NCI-H1417 (cell line): ENCODE data around the gene PRMT7.

ENCODE experiments used
- DNase-seq, 3 experiments: peaks; one replicate each; lab custom pipeline; 2025; lab: John Stamatoyannopoulos, UW

Gene PRMT7

DNA sequence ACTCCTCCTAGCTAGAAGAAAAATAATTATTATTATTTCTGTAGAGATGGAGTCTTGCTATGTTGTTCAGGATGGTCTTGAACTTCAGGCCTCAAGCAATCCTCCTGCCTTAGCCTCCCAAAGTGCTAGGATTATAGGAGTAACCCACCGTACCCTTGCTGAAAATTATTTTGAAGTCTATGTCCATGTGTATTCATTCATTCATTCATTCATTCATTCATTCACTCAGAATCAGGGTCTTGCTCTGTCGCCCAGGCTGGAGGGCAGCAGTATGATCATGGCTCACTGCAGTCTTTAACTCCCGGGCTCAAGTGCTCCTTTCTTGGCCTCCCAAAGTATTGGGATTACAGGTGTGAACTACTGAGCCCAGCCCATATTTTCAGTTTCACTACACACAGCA is 4.2 kb upstream of the PRMT7 start:
- DNase-seq: no peak

DNA sequence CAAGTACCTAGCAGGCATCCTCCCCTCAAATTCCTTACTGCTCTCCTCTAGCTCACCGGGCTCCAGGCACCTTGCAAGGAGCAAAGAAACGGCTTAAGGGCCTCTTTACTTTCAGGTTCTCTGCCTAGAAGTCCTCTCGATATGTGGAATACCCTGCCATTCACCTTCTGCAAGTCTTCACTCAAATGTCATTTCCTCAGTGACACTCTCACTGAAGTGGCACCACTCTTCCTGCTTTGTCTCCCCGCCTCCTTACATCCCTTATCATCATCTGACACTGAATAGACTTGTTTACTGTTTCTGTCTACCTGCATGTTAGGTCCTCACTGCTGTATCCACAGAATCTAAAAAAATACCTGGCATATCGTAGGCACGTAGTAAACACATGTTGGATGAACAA is 1.0 kb upstream of the PRMT7 start:
- no peak for DNase-seq

DNA sequence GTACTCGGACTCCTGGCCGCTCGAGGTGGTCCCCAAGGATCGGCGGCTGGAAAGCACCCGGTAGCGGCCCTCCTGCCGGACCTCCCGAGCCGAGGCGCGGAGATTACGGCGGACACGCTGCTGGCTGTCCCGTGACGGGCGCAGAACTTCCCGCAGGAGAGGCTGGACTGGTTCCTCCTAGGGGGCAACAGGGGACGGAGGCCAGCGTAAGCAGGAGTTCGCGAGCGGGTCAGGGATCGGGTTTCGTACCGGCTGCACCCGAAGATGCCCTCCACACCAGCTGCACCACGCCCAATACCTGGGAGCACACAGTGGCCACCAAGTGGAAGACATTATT is 414 bp upstream of the PRMT7 start:
- DNase-seq: no peak

DNA sequence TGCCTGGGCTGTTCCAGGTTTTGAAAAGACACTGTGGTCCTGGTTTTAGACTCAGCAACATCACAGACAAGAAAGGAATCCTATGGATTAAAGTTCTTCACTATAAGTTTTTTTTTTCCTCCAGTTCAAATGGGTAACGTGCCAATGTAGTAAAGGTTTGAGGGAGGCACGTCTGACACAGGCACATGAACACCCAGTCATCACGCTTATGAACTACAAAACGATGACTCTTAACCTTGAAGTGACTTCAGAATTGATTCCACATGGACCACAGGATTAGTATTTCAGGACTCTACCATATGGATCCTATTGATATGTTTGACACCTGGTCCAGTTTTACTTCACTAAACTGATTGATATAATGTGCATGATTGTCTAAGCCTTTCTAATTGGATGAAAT is 2.3 kb downstream of the PRMT7 start:
- no peak for DNase-seq

DNA sequence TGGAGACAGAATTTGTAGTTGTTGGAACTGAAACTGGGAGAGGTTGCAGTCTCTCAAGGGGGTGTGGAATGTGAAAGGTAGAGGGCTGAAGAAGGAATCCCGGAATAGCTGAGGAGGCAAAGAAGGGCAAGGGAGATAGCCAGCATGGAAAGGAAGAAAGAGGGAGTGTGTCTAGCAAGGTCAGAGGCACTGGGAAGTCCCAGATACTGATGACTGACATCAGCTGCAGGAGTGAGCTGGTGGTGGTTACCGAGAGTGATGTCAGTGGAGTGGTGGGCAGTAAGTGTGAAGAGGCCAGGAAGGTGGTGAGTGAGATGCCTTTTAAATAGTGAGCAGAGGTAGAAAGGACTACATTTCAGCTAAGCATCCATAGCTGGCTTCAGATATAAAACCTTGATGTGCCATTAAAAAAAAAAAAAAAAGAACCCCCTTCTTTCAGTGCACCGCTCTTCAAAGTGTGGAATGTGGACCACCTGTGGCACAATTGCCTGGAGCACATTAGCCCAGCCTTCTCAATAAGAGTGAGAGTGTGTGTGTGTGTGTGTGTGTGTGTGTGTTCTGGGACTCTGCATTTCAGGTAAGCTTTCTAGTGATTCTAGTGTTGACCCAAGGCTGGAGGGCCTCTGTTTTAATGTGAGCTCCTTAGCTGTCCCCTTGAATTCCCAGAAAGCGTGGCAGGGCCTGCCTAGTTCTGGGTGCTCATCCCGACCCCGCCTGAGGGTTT is 8.5 kb downstream of the PRMT7 start:
- peak in 1 of 3 experiments; percentile 89 for DNase-seq

DNA sequence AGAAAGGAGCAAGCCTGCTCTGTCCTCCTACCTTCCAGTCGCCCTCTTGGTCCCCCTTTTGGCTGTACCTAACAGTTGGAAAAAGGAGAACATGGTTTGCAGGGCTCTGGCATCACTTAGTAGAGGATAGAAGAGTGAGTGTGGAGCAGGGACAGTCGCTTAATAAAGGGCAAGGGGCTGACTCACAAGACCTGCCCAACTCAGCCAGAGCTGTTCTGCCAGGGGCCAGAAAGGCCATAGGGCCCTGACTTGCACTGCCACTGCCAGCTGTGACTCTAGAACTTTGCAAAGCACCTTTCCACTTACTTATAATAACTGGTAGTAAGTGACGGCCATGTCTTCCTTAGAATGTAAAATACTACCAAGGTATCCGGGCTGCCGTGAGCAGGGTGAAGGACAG is 13.5 kb downstream of the PRMT7 start:
- no peak for DNase-seq

GRCh38 chr16:68324780-68325357 is 14.1 kb downstream of the PRMT7 start:
- no peak for DNase-seq

DNA sequence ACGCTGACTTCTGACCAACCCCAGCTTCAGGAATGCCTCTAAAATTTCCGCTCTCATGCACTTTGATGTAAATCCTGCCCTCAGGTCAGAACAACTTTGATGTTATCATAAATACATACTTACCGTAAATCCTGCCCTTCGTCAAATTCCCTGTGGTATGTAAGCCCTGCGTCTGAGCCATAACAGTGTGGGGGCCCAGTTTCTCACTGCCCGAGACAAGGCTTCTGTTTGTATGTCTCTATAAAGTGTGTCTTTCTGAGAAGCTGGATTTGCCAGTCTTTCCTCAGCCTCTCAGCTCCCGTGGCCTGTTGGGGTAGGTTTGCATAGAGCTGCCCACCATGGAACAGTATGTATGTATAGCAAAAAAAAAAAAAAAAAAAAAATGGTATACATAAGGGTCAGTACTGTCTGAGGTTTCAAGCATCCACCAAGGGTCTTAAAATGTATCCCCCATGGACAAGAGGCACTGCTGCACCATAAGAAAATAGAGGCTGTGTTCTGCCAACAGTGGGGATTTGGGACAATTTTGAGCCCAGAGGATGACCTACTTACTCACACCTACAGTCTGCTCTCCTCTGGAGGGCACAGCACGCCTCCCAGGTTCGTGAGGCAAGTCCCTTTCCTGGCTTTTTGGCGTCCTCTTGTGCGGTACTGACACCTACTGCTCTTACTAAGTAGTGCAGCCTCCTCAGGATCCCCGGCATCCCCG is 17.5 kb downstream of the PRMT7 start:
- DNase-seq: peak; percentile 68 to 89 (median 85)

DNA sequence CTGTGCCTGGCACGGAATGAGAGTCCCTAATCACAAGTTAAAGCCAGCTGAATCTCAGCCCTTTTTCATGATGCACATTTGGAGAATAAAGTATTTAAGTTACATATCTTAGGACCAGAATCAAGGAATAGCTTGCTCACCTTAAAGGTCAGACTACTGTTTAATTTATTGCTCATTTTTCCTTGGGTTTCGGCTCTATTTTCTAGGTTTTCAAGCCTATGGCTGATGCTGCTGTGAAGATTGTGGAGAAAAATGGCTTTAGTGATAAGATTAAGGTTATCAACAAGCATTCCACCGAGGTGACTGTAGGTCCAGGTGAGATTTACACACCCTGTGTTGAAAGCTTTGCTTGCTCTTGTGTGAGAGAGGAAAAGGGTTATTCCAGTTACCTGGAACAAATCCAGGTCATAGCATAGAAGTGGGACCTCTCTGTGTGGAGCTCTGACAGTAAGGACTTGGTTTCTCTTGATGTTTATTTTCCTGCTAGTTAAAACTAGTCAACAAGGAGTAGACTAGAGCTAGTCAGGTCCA is 18.1 kb downstream of the PRMT7 start:
- DNase-seq: no peak

DNA sequence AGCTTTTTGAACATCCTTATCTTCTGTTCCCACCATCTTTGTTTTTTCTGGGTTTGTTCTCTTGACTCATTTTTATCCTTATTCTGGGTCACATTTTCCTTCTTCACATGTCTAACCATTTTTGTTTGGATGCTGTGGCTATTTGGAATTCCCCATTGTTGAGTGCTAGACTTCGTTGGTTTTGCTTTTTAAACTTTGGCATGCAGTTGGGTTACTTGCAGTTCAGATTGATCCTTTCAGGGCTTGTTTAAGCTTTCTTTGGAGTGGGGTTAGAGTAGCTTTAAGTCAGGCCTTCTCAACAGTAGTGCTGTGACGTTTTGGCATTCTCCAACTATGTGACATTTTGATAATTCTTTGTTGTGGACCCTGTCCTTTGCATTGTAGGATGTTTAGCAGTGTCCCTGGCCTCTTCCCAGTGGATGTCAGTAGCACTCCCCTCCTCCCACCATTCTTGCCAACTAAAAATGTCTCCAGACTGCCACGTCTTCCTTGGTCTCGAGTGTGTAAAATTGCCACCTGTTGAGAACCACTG is 21.1 kb downstream of the PRMT7 start:
- DNase-seq: no peak

GRCh38 chr16:68332411-68333121 is 21.7 kb downstream of the PRMT7 start:
- peak in 2 of 3 experiments; percentile 36 to 59 for DNase-seq

DNA sequence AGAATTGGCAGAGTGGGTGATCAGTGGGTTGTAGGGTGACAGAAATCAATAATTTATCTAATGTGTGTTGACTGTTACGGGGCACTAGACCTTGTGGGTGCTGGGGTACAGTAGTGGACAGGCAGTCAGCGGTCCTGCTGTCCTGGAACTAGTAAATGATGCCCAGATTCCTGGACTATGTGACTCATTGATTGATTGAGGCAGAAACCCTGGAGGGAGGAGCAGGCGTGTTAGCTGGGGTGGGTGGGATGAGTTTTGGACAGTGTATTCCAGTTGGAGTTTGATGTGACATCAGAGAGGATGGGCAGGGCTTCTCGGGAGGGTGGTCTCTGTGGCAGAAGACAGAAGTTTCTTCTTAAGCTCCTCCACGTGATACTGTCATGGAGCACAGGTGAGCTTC is 24.4 kb downstream of the PRMT7 start:
- no peak for DNase-seq

GRCh38 chr16:68338326-68339119 is 27.7 kb downstream of the PRMT7 start:
- DNase-seq: no peak

DNA sequence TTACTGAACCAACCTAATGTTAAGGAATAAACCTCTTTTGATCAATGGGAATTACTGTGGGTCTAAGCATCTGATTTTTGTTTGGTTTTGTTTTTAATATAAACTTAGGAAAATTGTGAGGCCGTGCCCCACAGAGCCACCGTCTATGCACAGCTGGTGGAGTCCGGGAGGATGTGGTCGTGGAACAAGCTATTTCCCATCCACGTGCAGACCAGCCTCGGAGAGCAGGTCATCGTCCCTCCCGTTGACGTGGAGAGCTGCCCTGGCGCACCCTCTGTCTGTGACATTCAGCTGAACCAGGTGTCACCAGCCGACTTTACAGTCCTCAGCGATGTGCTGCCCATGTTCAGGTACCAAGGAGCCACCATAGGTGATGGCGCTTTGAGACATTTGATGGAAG is 28.4 kb downstream of the PRMT7 start:
- DNase-seq: no peak

DNA sequence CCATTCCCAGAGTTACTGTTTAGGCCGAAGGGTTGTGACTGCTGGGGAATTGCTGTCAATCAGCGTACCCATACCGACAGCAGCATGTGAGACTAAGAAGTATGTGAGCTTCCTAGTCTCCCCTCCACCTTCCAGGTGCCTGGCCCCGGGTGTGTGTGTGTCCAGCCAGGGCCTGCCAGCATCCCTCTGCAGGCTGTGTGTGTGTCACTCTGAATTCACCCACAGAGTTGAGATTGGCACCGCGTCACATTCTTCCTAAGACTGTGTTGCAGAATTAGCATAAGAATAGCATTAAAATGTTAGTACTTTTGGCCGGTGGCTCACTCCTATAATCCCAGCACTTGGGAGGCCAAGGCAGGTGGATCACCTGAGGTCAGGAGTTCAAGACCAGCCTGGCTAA is 31.8 kb downstream of the PRMT7 start:
- no peak for DNase-seq

DNA sequence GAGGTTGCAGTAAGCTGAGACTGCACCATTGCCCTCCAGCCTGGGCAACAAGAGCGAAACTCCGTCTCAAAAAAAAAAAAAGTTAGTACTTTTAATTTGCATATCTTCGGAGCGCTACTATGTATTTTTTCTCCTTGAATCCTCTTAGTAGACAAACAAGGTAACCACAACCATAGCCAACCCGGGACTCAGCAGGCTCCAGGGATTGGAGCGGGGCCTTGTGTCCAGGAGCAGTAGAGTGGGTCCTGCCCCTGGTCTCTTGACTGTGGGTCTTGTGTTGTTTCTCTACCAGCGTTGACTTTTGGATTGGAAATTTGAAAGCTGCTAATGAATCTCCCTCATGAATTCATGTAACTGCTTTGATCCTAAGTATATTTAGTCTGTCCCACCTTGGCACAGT is 32.3 kb downstream of the PRMT7 start:
- DNase-seq: no peak

DNA sequence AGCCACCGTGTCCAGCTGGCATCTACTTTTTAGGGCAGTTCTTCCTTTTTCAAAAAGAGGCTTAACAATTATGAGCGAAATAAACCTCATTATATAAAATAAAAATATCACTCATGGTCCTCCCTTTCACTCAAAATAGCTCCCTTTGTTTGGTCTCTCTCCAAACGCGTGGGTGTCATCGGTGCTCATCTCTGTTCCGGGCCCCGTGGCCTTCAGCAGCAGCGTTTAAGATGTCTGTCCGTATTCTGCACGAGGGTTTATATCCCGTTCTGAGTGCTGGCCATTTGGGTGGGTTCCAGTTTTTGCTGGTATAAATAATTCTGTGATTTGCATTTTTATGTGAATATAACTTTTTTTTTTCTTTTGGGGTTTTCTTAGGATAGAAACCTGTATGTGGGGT is 33.4 kb downstream of the PRMT7 start:
- no peak for DNase-seq

GRCh38 chr16:68345351-68345810 is 34.6 kb downstream of the PRMT7 start:
- no peak for DNase-seq

DNA sequence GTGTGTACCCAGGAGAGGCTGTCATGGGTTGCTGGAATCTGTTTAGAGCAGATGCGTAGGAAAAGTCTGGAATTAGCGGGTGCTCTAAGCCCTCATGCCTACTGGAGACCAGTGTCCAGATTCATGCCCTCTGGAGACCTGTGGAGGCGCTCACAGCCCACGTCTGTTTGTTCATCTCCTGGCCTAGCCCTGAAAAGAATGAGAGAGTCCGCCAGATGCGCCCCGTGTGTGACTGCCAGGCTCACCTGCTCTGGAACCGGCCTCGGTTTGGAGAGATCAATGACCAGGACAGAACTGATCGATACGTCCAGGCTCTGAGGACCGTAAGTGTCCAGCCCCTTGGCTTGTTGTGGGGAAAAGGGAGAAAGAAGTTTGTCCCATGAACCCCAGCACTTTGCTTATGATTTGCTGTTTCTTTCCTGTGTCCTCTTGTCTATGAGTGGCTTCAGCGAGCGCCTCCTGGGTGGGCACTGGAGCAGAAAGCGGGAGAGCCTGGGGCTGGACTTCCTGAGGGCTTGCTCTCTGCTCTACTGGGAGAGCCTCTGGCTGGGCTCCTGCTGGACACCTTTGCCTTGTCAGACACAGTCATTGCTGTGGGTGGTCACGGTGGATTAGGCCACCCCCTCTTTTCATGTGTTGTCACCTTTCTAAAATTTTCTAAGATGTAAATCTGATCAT is 35.3 kb downstream of the PRMT7 start:
- no peak for DNase-seq

DNA sequence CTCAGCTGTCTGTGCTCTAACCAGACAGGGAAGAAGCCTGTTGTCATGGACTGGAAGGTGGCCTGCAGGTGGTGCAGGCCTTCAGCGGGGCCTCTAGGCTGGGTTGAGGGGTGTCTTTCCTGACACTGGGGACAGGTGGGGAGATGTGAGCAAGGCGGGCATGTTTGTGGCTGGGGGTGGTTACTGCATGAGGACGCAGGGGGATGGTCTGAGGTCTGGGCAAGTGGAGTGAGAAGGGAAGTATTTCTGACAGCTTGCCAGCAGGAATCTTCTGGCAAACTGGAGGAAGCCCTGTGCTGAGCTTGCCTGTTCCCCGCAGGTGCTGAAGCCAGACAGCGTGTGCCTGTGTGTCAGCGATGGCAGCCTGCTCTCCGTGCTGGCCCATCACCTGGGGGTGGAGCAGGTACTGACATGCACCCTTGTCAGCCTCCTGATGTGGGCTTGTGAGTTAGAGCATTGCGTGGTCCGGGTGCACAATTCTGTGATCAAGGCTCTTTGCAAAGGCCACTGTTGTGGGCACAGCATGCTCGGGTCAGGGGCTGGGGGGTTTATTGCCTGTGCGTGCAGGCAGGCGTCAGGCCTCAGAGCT is 36.2 kb downstream of the PRMT7 start:
- no peak for DNase-seq
